Neutrophil (primary cell): ENCODE results near the gene ASPSCR1.

Experiments used
- H3K27ac ChIP-seq: fragments of 200-600 bp; sonication (generic); 2 replicates; pipeline ENCODE4 v1.5.1; 2016; ENCODE audit warnings: mild to moderate bottlenecking, moderate library complexity
- H3K27me3 ChIP-seq: fragments of 200-600 bp; sonication (generic); 2 replicates; pipeline ENCODE4 v1.6.0; 2016; ENCODE audit warnings: mild to moderate bottlenecking
- H3K36me3 ChIP-seq: fragments of 200-600 bp; sonication (generic); 2 replicates; pipeline ENCODE4 v1.5.1; 2017
- H3K4me1 ChIP-seq, 2 experiments: fragments of 200-600 bp in 1 of 2; sonication (generic) in 1 of 2; 1 replicate in 1 of 2; 2 replicates in 1 of 2; pipeline versions ENCODE4 v1.5.1 to v1.6.1; 2013 to 2016; ENCODE audit warnings: low read depth in 1 of 2, low read length in 1 of 2, mild to moderate bottlenecking in 1 of 2, moderate library complexity in 1 of 2; ENCODE audit not compliant: control insufficient read depth in 1 of 2, insufficient read depth in 1 of 2
- H3K4me3 ChIP-seq, 2 experiments: fragments of 200-600 bp in 1 of 2; sonication (generic) in 1 of 2; 1 replicate in 1 of 2; 2 replicates in 1 of 2; pipeline ENCODE4 v1.5.1; 2013 to 2016; ENCODE audit warnings: low read depth in 1 of 2, low read length in 1 of 2, mild to moderate bottlenecking in 1 of 2, moderate library complexity in 1 of 2
- H3K9me3 ChIP-seq: fragments of 200-600 bp; sonication (generic); 2 replicates; pipeline ENCODE4 v1.5.1; 2016
- TF ChIP-seq, protein P1 (sequence below): fragments of 200-600 bp; sonication (generic); IDR thresholded peaks from 2 replicates; pipeline ENCODE4 v1.5.1; 2016; ENCODE audit warnings: antibody characterized with exemption

The ASPSCR1 gene

DNA sequence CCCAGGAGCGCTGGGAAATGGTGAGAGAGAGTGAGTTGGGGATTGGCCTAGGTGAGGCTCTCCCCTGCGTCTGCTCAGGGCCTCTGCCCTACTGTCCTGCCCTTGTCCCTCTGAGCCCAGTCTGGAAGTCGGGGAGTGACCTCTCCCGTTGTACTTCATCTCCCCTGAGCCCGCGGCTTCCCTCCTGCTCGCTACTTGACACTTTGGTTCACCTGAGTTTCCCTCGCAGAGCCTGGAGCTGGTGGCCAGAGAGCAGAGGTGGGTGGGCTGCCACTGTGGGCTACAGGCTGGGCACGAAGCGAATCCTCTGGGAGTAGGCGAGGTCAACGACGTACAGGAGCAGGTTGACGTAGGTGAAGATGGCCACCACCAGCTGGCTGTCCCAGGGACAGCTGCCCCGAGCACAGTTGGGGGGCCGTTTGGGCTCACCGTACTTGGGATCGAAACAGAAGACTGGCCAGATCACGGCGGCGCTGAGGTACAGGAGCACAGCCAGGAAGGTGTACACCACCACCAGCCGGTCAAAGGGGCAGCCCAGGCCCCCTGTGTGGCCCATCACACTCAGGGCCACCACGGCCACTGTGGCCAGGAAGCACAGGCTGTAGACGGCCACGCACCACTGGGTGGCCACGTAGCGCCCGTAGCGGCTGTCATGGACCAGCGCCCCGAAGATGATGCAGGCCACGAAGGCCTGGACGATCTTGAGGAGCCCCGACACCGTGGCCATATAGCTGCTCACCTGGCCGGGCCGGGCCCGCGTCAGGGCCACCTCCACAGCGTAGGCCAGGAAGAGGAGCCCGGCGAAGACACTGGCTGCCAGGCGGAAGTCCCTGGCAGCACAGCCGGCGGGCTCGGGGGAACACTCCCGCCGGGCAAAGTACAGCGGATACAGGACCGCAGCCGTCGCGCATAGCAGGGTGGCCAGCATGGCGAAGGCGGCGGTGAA lies 36.6 kb upstream of the ASPSCR1 start:
- peaks cover 89% of the 10 kb centered on the region for H3K27me3 ChIP-seq
- TF ChIP-seq, protein P1, sequence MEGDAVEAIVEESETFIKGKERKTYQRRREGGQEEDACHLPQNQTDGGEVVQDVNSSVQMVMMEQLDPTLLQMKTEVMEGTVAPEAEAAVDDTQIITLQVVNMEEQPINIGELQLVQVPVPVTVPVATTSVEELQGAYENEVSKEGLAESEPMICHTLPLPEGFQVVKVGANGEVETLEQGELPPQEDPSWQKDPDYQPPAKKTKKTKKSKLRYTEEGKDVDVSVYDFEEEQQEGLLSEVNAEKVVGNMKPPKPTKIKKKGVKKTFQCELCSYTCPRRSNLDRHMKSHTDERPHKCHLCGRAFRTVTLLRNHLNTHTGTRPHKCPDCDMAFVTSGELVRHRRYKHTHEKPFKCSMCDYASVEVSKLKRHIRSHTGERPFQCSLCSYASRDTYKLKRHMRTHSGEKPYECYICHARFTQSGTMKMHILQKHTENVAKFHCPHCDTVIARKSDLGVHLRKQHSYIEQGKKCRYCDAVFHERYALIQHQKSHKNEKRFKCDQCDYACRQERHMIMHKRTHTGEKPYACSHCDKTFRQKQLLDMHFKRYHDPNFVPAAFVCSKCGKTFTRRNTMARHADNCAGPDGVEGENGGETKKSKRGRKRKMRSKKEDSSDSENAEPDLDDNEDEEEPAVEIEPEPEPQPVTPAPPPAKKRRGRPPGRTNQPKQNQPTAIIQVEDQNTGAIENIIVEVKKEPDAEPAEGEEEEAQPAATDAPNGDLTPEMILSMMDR, result no peak
- H3K27ac ChIP-seq, result no peak overlapping the region
- H3K4me3 ChIP-seq, result no peak overlapping the region
- no peaks in the 10 kb centered on the region for H3K36me3 ChIP-seq
- H3K4me1 ChIP-seq, result peaks cover 12 to 14% of the 10 kb centered on the region in 2 experiments
- no peaks in the 10 kb centered on the region for H3K9me3 ChIP-seq

GRCh38 chr17:81941484-81942166 lies 35.8 kb upstream of the ASPSCR1 start:
- TF ChIP-seq, protein P1, result no peak
- Histone ChIP-seq H3K4me3 (no peak overlapping the region), H3K4me1 (peaks cover 10 to 11% of the 10 kb centered on the region in 2 experiments), H3K9me3 (no peaks in the 10 kb centered on the region), H3K27ac (no peak overlapping the region), H3K27me3 (peaks cover 81% of the 10 kb centered on the region), H3K36me3 (no peaks in the 10 kb centered on the region)

- Histone ChIP-seq H3K4me1 (peaks cover 4 to 6% of the 10 kb centered on the region in 2 experiments), H3K27me3 (peaks cover 75% of the 10 kb centered on the region), H3K27ac (no peak overlapping the region), H3K36me3 (no peaks in the 10 kb centered on the region), H3K9me3 (no peaks in the 10 kb centered on the region), H3K4me3 (no peak overlapping the region)
- TF ChIP-seq, protein P1, result no peak
These were observed 35.3 kb upstream of the ASPSCR1 start for GRCh38 chr17:81942167-81942553.

DNA sequence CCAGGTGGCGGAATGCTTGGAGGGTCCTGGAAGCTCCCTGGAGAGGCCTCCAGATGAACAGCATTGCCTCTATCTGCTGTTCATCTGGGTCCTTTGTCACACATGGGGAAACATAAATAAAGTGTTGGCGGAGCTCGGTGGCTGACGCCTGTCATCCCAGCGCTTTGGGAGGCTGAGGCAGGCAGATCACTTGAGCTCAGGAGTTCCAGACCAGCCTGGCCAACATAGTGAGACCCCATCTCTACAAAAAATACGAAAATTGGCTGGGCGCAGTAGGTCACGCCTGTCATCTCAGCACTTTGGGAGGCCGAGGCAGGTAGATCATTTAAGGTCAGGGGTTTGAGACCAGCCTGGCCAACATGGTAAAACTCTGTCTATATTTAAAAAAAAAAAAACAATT lies 32.6 kb upstream of the ASPSCR1 start:
- TF ChIP-seq, protein P1, result no peak
- no peak overlapping the region for H3K4me3 ChIP-seq
- H3K27me3 ChIP-seq, result peaks cover 48% of the 10 kb centered on the region
- H3K4me1 ChIP-seq, result no peaks in the 10 kb centered on the region
- no peaks in the 10 kb centered on the region for H3K9me3 ChIP-seq
- no peaks in the 10 kb centered on the region for H3K36me3 ChIP-seq
- no peak overlapping the region for H3K27ac ChIP-seq

- Histone ChIP-seq H3K36me3 (no peaks in the 10 kb centered on the region), H3K9me3 (no peaks in the 10 kb centered on the region), H3K27ac (no peak within 1 kb of the TSS), H3K4me1 (no peaks in the 10 kb centered on the region), H3K4me3 (no peak within 1 kb of the TSS), H3K27me3 (peaks cover 34% of the 10 kb centered on the region)
- TF ChIP-seq, protein P1, result no peak
These were observed 30.2 kb upstream of the ASPSCR1 start, which contains the start of gene MYADML2 for GRCh38 chr17:81947189-81947588. Gene MYADML2 (minus strand): TSS chr17:81947233. CDS start chr17:81941741, 5,492 bp downstream.
